Ovary (tissue), 3 donors: Measurements from ENCODE around the gene RAB28.

ENCODE experiments used
- EP300 ChIP-seq: sonication (generic); formaldehyde crosslinking; IDR thresholded peaks from one replicate; pipeline ENCODE4 v1.6.1; 2017; ENCODE audit warnings: antibody characterized with exemption
- POLR2A ChIP-seq: fragments of 450-650 bp; IDR thresholded peaks from one replicate; pipeline ENCODE4 v1.6.1; 2017; ENCODE audit warnings: antibody characterized with exemption, mild to moderate bottlenecking, moderate library complexity
- TF ChIP-seq, protein P1 (sequence below), 3 donors: fragments of 450-650 bp in 2 of 3; fragments of 200-600 bp in 1 of 3; IDR thresholded peaks; one replicate each; pipeline versions ENCODE4 v1.5.1 to v1.8.0; 2016 to 2022; ENCODE audit warnings: antibody characterized with exemption in 3 of 3, mild to moderate bottlenecking in 1 of 3
- donor health status: DM: no; HTN: no; CAD: no.

DNA sequence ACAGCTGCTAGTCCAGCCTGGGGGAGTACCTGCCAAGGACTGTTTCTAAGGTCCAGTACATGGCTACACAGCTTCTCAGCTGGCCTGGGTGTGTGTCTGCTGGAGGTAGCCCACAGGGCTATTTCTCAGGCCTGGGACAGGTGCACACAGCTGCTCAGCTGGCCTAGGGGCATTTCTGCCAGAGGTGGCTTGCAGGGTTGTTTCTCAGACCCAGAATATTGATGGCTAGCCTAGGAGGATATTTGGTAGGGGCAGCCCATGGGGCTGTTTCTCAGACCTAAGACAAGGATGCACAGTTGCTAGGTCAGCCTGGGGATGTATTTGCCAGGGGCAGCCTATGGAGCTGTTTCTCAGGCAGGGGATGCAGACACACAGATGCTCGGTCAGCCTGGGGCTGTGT is 29.4 kb downstream of the RAB28 start:
- TF ChIP-seq POLR2A (no peak), EP300 (no peak)
- TF ChIP-seq, protein P1, sequence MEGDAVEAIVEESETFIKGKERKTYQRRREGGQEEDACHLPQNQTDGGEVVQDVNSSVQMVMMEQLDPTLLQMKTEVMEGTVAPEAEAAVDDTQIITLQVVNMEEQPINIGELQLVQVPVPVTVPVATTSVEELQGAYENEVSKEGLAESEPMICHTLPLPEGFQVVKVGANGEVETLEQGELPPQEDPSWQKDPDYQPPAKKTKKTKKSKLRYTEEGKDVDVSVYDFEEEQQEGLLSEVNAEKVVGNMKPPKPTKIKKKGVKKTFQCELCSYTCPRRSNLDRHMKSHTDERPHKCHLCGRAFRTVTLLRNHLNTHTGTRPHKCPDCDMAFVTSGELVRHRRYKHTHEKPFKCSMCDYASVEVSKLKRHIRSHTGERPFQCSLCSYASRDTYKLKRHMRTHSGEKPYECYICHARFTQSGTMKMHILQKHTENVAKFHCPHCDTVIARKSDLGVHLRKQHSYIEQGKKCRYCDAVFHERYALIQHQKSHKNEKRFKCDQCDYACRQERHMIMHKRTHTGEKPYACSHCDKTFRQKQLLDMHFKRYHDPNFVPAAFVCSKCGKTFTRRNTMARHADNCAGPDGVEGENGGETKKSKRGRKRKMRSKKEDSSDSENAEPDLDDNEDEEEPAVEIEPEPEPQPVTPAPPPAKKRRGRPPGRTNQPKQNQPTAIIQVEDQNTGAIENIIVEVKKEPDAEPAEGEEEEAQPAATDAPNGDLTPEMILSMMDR (IDR thresholded peaks at IDR 0.05) = no peak
